ENCODE data around the gene NEDD4L.

NEDD4L gene

DNA sequence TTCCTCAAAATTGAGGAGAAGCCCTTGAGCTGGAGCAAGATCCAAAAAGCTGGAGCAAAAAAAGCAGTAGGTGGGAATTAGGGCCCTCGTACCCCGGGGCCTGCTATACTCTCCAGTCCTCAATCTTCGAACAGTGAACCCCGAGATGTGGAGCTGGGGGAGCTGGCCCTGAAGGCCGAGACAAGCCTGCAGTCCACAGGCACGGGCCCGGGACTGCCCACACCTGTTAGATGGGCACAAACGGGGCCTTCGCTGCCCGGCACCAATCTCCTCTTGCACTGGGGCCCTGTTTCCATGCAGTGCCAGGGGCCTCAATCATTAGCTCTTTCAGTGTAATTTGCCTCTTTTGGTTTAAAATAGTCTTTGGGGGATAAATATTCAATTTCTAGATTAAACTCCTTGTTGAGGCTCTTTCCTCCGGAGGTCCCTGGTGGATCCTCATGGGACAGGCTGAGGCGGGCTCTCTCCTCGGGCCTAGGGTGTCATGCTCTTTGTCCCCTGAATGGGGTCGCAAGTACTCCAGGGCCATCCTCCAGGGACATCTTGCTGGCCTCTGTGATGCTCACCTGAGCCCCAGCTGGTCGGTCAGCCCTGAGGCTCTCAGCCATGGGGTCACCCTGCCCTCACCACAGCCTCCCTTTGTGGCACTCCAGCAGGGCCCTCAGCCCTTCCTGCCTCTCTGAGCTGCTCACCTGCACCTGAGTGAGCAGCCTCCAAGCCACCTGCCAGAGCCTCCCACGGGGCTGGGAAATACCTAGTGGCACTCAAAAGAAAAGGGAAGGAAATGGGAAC, 361.3 kb downstream of the NEDD4L start:
- no peak for FAIRE-seq

DNA sequence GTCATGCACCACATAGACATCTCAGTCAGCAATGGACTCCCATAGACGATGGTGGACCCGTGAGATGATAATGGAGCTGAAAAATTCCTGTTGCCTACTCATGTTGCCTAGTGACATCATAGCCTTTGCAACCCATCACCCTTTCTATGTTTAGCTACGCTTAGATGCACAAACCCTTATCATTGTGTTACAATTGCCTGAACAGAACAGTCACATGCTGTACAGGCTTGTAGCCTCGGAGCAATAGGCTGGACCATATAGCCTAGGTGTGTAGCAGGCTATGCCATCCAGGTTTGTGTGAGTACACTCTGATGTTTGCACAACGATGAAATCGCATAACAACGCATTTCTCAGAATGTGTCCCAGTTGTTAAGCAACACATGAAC, 363.2 kb downstream of the NEDD4L start:
- no peak for FAIRE-seq

DNA sequence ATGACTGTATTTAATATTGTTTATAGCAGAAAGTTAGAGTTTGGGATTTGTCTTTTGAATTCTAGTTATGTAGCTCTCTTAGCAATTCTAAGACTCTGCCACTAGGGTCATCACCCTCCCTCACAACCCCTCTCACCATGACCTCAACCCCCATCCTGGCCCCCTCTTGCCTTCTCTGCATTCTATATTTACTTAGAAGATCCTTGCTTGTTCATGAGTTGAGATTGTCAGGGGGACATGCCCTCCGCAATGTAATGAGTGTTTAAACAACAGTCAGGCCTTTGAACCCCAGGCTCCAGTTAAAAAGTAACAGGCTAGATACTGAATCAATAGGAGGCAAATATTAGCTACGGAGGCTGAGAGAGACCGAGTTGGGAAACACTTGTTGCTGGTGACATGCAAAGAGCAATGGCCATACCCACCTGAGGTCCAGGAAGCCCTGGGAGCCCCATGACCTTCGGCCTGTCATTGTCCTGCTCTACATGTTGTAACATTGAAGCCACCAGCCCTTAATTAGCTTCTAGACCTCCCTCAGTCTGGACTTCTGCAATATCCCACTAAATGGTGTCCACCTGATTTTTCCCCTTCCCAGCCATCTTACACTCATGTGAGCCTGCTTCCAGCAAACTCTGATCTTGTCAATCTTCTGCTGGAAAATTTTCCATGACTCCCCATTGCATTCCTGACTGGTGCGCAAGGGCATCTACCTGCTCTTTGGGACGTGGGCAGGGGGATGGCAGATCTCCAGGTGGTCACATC, 363.8 kb downstream of the NEDD4L start:
- FAIRE-seq: no peak

DNA sequence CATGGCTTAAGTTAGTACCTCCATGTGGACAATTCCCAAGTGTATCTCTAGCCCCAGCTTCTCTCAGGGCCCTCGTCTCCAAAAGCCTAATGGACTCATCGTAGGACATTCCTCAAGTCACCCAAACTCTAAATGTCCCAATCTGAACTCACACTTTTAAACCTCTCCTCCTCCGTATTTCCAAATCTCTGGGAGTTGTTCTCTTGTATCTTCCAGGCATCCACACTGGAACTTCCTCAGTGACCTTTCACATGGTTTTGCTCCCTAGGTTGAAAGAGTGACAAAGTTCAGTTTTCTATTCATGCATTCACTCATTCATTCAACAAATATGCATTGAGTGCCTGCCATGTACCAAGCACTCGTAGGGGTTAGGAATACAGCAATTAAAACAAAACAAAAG, 364.6 kb downstream of the NEDD4L start:
- no peak for FAIRE-seq

DNA sequence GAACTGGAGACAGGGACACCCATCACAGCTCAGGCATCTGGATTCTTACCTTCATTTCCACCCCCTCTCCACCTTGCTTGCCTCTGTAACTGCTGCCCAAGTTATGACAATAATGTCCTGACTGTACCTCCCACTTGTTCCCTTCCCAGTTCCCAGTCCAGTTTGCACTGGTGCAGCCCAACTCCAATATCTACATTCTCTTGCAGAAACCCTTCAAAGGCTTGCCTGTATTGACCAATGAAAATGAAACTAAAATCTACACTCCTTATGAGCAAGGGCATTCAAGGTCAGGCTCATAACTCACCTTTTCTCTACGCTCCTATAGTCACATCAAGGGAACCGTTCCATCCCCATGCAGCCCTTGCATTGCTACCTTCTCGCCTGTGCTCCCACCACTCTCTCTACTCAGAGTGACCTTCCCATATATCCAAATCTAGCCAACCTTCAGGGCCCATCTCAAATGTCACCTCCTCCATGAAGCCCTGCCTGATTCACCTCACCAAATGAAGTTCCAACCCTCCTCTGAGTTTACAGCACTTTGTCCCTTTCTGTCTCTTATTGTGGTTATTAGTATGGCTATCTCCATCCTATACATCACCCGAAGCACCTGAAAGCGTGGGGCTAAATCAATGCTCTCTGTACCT, 365.9 kb downstream of the NEDD4L start:
- no peak for FAIRE-seq

DNA sequence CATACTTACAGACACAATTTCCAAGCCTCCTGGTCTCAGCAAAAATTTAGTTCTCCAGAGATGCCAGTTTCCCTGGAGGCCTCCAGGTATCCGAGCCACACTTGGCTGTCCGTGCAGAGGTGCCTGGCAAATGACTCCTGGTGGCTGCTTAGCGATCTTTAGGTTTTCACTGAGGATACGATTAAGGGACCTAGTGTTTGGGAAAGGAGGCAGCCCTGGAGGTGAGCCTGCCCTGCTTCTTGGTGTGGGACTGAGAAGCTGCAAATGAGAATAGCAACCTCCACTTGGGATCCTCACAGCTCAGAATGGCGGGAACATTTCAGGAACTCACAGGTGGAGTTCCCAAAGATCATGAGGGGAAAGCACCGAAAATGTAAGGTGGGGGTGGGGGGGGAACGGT, 367.3 kb downstream of the NEDD4L start:
- no peak for FAIRE-seq

DNA sequence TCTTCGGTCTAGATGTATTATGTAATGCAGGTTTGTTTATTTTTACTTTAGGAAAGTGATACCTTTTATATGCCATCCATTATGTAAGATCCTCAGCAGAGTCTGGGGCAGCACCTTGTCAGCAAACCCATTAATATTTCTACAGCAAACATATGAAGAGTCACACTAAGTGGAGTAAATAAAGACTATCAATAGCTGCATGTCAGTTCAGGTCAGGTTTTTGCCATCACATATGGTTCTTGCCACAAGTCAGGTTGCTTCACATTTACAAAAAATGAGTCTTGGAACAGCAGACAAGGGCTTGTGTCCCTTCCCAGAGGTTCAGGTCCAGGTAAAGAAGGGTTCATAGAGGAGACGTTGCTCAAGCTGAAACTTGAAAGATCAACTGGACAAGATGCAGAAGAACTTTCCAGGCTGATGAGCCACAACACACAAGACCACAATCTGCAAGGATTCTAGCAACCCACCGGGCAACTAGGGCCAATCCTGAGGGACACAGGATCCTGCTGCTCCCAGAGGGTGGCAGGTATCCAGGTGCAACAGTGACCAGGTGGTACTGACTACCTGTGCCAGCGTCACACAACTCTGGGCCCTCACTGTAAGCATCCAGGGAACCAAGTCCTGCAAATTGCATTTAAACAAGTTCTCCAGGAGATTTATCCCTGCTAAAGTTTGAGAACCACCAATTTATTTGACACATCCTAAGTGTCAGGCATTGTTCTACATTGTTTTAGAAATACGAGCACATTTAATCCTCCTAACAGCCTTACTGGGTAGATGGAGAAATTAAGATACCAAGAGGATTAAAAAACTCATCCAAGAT, 369.0 kb downstream of the NEDD4L start:
- no peak for FAIRE-seq

DNA sequence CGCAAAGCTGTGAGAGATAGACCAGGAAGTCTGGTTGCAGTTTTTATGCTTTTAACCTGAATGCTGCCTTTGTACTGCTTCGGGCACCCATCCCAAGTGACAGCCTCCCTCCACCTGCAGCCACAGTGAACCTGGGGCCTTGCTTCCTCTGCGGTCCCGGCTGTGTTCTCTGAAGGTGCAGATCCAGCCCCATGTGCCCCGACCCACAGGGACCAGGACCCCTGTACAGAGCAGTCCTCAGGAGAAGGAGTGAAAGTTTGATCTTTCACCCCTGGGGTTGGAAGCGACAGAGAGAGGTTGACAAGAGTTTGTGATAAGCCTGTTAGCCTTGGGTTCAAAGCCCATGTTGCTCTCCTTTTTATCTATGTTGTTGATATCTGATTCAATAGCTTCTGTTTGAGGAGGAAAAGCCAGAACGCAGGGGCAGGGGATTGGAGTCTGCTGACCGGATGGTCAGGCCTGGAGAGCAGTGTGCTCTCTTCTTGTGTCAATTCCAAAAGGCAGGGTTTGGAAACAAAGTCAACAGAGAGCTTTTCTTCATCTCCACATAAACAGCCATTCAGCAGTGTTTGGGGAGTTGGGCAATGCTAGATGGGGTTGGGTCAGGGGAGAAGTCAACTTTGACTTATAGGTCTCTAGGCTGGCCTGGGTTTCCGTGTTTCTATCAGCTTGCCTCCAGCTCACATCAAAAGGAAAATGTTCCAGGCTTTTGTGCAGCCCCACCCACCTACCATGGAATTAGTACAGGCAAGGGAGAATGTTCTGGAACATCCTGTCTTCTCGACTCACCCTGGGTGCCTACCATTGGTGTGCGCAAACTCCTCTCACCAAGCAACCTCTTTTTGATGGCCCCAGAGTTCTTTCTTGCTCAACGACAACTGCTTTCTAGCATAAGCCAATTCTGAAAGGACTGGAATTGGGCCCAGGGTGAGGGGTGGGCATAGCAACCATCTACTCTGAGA, 369.9 kb downstream of the NEDD4L start:
- FAIRE-seq: no peak

DNA sequence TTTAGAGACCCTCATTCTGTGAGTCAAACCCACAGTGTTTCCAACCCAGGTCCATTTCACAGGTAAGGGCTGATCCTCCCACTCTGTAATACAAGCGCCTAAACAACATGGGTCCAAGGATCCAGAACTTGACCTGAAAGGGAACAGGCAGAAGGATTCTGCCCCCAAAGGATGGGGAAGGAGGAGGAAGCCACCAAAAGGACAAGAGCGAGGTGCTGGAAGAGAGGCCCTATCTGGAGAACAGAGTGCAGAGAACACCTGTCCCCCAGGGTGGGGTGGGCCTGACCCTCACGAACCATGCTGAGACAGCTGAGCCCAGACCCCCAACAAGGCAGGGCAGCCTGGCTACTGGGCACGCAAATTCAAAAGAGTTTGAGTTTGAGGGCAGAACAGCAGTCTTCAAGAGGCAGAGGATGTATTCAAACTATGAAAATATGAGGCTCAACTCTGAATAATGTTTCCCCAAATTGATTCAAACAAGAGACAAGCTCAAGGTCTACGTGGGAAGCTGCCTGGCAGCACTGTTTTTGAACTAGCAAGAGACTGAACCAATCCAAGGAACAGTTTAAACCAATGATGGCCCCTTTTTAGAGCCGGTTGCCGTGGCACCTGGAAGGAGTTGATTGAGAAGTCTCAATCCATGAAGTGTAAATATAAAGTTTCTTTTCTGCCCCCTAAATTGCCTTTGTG, 372.1 kb downstream of the NEDD4L start:
- no peak for FAIRE-seq

DNA sequence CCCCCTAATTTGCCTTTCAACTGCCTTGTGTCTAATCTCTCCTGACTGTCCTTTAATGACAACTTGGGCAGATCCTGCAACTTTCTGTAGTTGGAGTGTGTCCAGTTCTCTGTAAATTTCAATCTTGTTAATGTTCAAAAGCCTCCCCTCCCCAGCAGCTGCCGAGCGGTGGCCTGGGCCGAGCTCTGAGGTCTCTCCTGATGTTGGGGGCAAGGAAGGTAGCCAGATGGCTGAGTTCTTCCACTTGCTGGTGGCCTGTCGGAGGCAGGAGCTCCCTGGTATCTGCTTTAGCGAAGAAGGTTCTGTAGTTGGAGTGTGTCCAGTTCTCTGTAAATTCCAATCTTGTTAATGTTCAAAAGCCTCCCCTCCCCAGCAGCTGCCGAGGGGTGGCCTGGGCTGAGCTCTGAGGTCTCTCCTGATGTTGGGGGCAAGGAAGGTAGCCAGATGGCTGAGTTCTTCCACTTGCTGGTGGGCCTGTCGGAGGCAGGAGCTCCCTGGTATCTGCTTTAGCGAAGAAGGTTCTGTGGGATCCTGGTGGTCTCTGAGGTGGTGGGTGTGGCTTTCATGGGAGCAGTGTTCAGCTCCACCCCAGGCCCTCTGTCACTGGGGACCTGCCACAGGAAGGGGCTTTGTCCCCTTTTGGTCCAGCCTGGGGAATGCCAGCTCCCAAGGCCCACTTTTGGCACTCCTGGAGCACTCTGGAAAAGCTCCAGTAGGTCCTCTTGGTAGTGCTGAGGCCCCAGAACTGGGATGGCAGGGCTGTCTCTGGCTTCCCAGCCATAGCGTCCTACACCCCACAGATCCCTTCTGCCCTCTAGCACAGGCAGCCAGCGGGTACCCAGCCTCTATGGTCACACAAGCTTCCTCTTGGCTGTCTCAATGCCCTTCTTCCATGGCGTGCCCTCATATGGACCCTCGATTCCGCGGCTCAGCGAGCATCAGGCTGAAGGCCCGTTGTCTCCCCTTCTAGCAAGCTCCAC, 373.0 kb downstream of the NEDD4L start:
- no peak for FAIRE-seq

DNA sequence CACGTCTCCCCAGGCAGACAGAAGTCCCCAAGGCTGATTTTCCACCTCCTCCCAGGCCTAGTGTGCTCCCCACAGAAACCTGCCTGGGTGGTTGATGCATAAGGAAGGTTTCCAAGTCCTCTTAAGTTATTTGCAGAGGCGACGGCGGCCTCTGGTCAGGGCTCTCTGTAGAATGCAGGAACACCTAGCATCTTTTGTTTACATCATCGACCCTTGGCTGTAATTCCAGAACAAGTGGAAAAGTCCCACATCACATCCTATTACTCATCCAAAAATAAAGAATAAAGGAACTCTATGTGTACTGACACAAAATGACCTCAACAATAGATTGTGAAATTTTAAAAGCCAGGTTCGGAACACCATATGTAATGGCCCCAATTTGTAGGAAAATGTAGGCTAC, 373.7 kb downstream of the NEDD4L start:
- no peak for FAIRE-seq

DNA sequence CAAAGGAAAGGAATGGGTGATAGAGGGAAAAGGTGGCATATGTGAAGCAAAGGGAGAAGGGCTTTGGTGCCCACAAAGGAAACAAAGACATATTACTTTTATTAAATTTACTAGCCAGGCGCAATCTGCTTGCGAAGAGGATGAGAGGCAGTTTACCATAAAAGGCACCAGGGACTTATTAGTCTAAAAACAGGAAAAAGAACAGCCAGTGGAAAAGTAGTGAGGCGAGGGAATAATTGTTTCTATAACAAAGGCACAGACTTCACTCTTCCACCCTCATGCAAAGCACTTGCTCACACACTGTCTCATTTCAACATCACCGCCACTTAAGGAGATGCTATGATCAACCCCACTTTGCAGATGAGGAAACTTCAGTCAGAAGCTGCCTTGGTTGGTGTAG, 374.3 kb downstream of the NEDD4L start:
- no peak for FAIRE-seq

DNA sequence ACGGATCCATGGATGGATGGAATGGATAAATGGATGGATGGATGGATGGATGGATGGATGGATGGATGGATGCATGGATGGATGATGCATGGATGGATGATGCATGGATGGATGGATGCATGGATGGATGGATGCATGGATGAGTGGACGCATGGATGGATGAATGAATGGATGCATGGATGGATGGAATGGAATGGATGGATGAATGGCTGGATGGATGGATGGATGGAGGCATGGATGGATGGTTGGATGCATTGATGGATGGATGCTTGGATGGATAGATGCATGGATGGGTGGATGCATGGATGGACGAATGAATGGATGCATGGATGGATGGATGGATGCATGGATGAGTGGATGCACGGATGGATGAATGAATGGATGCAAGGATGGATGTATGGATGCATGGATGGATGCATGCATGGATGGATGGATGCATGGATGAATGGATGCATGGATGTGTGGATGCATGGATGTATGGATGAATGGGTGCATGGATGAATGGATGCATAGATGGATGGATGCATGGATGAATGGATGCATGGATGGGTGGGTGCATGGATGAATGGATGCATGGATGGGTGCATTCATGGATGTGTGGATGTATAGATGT, 375.7 kb downstream of the NEDD4L start:
- FAIRE-seq: no peak

DNA sequence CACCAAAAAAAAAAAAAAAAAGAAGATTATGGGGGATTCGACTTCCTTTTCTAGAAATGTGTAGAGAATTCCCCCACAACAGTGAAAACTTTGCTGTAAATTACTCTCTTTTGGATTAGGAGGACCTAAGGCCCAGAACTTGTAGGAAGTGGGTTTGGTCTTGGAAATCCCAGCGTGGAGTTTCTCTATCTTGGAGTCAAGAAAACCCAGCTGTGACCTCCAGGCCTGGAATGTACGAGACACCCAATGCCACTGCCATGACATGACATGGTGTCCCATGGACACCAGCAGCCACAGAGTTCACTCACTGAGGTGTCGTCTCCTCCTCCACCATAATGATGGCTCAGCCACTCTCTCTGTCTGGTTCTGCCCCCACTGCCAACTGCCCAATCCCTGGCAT, 382.6 kb downstream of the NEDD4L start:
- FAIRE-seq: no peak

DNA sequence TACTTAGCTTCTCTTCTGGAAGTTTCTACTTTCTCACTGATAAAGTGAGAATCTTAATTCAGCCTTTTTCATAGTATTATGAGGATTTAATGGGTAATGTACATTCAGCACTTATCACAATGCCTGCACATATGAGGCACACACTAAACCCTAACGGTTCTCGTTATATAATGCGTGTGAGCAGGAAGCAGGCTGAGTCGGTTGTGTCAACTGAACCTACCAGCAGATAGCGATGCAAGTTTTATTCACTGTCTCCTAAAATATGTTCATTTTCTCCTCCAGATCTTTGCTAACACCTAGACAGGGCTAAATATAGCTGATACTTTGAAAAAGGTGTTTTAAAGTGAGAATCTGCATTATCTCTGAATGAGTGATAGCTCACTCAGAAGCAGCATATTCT, 383.3 kb downstream of the NEDD4L start:
- FAIRE-seq: no peak

DNA sequence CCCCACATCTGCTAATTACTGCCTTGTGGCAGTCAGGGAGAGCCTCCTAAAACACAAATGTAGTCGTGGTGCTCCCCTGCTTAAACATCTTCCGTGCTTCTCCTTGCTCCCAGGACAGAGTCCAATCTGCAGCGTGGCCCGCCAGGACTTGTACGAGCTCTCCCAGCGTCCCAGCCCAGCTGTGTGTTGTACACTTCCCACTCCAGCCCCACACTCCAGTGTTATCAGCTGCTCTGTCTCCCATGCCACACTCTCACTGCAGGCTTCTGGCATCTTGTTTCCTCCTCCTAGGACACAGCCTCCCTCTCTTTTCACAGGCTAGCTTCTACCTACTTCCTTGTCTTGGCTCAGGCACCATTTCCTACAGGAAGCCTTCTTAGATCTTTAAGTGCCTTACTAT, 385.4 kb downstream of the NEDD4L start:
- no peak for FAIRE-seq

DNA sequence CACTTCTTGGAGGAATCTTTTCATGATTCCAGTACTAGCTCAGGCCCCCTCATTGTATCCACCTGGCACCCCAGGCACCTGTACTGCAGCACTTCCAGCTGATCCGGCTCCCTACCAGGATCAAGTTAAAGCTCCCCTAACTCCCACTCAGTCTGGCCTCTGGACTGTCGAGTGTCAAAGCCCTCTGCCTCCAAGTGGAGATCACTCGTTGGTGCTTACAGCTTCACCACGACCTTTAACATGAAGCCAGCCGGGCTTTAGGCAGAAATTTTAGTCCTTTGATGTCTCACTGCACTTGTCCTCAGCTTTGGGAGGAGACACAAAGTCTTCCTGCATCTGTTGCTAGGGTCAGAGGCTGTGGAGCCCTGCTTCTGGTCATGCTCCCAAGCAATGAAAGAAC, 387.2 kb downstream of the NEDD4L start:
- FAIRE-seq: no peak

DNA sequence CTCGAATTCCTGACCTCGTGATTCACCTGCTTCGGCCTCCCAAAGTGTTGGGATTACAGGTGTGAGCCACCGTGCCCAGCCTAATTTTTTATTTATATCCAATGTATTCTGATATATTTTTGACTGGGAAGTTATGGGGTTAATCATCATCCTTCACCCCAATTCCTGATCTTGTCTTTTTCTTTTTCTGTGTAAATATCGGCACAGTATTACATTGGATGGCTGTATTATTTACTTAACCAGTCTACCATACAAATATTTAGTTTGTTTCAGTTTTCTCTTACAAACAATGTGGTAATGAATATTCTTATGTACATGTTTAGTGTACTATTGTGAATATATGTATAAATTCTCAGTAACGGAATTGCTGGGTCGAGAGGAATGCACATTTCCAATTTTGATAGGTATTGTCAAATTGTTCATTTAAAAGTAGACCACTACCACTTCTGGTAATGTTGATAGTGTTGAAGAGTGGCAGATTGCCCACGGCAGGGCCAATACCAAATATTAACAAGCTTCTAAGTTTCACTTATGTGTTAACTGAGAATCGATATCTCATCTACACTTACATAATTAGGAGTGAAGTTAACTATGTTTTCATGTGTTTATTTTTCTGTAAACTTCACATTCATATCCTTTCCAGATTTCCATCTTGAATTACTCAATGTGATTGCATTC, 388.2 kb downstream of the NEDD4L start:
- FAIRE-seq: no peak

All from colon (tissue), 2 donors.